ENCODE measurements around the gene KIAA1328. TPM values are rescaled to one million over a fixed set of nuclear protein-coding genes. Genes with fewer than 3 reads are reported as not detected.

The KIAA1328 gene
- total RNA-seq = 3.6 and 5.3 TPM in 2 replicates

GRCh38 chr18:36828630-36829361, at the start of gene KIAA1328, which contains the start of gene TPGS2:
TSS of gene KIAA1328 (plus strand) at chr18:36829127. CDS start at chr18:36829139, 12 bp downstream.
TSS of gene TPGS2 (minus strand) at chr18:36829002. CDS start at chr18:36828767, 235 bp downstream.

Other genes starting within 250 kb of the KIAA1328 start
- 115 and 164 TPM in 2 replicates for gene TPGS2, start 125 bp upstream of the KIAA1328 start, total RNA-seq

Data from smooth muscle cell of the umbilical artery (primary cell).